ENCODE measurements around the gene RAB8A. TPM values are rescaled to one million over a fixed set of nuclear protein-coding genes. Genes with fewer than 3 reads are reported as not detected.

The RAB8A gene
- total and polyA plus RNA-seq, 9 of the 15 experiments (the other 6 are each of a cell fraction or from before 2014, with no cell fraction given): 11.2 to 102 (median 53.2) TPM

GRCh38 chr19:16135430-16136127, 23.9 kb downstream of the RAB8A start (continued):
- TF ChIP-seq PREB (CRISPR knock-in tag; IDR thresholded peaks at IDR 0.05) (no peak), STAT5B (CRISPR knock-in tag; IDR thresholded peaks at IDR 0.05) (no peak), E2F4 (CRISPR knock-in tag; IDR thresholded peaks at IDR 0.05; ENCODE audit: low read depth) (no peak), GTF2F1 (IDR thresholded peaks at IDR 0.05; ENCODE audit: low read depth, low read length) (no peak), ZNF140 (CRISPR knock-in tag; IDR thresholded peaks at IDR 0.05) (no peak), GABPA (tag; conservative IDR thresholded peaks at IDR 0.05; ENCODE audit: low read depth) (no peak), FOXP4 (CRISPR knock-in tag; IDR thresholded peaks at IDR 0.05; ENCODE audit: borderline replicate concordance) (no peak), ARID2 (IDR thresholded peaks at IDR 0.05) (no peak), ZNF133 (CRISPR knock-in tag; IDR thresholded peaks at IDR 0.05) (no peak), SMAD4 (CRISPR knock-in tag; conservative IDR thresholded peaks at IDR 0.05) (no peak), MBD2 (IDR thresholded peaks at IDR 0.05; ENCODE audit: borderline replicate concordance, low read depth) (no peak), KLF10 (CRISPR knock-in tag; IDR thresholded peaks at IDR 0.05) (no peak), NCOA1 (IDR thresholded peaks at IDR 0.05; ENCODE audit: low read depth) (no peak), ZBTB43 (CRISPR knock-in tag; IDR thresholded peaks at IDR 0.05) (no peak), ZNF12 (CRISPR knock-in tag; IDR thresholded peaks at IDR 0.05) (no peak), ZSCAN32 (CRISPR knock-in tag; IDR thresholded peaks at IDR 0.05) (no peak)
